ENCODE data around the gene CNTNAP5.

CNTNAP5 gene

GRCh38 chr2:124662946-124663644 is 638.0 kb downstream of the CNTNAP5 start:
- peak; percentile 30 for DNase-seq

GRCh38 chr2:124663645-124663997 is 638.5 kb downstream of the CNTNAP5 start:
- DNase-seq: no peak
- no peaks in the 10 kb centered on the region for H3K27me3 ChIP-seq (ENCODE audit: insufficient read depth, low read depth, severe bottlenecking)
- no peak for TF ChIP-seq CTCF (IDR thresholded peaks at IDR 0.05; ENCODE audit: low read depth, low read length)
- H3K9me3 ChIP-seq (ENCODE audit: severe bottlenecking): peaks cover 6% of the 10 kb centered on the region
- no peak overlapping the region for H3K4me3 ChIP-seq (ENCODE audit: low read depth, low read length)
- H3K36me3 ChIP-seq: no peaks in the 10 kb centered on the region
- peak overlapping the region; percentile 58 for H3K27ac ChIP-seq

More at GRCh38 chr2:124662946-124663644, 638.0 kb downstream of the CNTNAP5 start:
- H3K9me3 ChIP-seq (ENCODE audit: severe bottlenecking): peaks cover 6% of the 10 kb centered on the region
- H3K4me3 ChIP-seq (ENCODE audit: low read depth, low read length): no peak overlapping the region
- H3K27ac ChIP-seq: peak overlapping the region; percentile 58
- TF ChIP-seq CTCF (IDR thresholded peaks at IDR 0.05; ENCODE audit: low read depth, low read length): no peak
- H3K27me3 ChIP-seq (ENCODE audit: insufficient read depth, low read depth, severe bottlenecking): no peaks in the 10 kb centered on the region
- no peaks in the 10 kb centered on the region for H3K36me3 ChIP-seq

GRCh38 chr2:124664363-124664762 is 639.3 kb downstream of the CNTNAP5 start:
- TF ChIP-seq CTCF (IDR thresholded peaks at IDR 0.05; ENCODE audit: low read depth, low read length): no peak
- H3K4me3 ChIP-seq (ENCODE audit: low read depth, low read length): no peak overlapping the region
- no peaks in the 10 kb centered on the region for H3K36me3 ChIP-seq
- peaks cover 6% of the 10 kb centered on the region for H3K9me3 ChIP-seq (ENCODE audit: severe bottlenecking)
- DNase-seq: no peak
- no peak overlapping the region for H3K27ac ChIP-seq
- H3K27me3 ChIP-seq (ENCODE audit: insufficient read depth, low read depth, severe bottlenecking): no peaks in the 10 kb centered on the region

GRCh38 chr2:124666976-124667375 is 641.9 kb downstream of the CNTNAP5 start:
- H3K9me3 ChIP-seq (ENCODE audit: severe bottlenecking): peaks cover 6% of the 10 kb centered on the region
- no peak for TF ChIP-seq CTCF (IDR thresholded peaks at IDR 0.05; ENCODE audit: low read depth, low read length)
- H3K36me3 ChIP-seq: no peaks in the 10 kb centered on the region
- no peak overlapping the region for H3K4me3 ChIP-seq (ENCODE audit: low read depth, low read length)
- no peak for DNase-seq
- no peak overlapping the region for H3K27ac ChIP-seq
- H3K27me3 ChIP-seq (ENCODE audit: insufficient read depth, low read depth, severe bottlenecking): no peaks in the 10 kb centered on the region

- TF ChIP-seq CTCF (IDR thresholded peaks at IDR 0.05; ENCODE audit: low read depth, low read length): no peak
These were observed 643.1 kb downstream of the CNTNAP5 start for GRCh38 chr2:124668161-124668560.

GRCh38 chr2:124670187-124670586 is 645.1 kb downstream of the CNTNAP5 start:
- H3K27ac ChIP-seq: no peak overlapping the region
- no peaks in the 10 kb centered on the region for H3K36me3 ChIP-seq
- H3K4me3 ChIP-seq (ENCODE audit: low read depth, low read length): no peak overlapping the region
- no peak for TF ChIP-seq CTCF (IDR thresholded peaks at IDR 0.05; ENCODE audit: low read depth, low read length)
- no peaks in the 10 kb centered on the region for H3K9me3 ChIP-seq (ENCODE audit: severe bottlenecking)
- H3K27me3 ChIP-seq (ENCODE audit: insufficient read depth, low read depth, severe bottlenecking): no peaks in the 10 kb centered on the region
- no peak for DNase-seq

More at GRCh38 chr2:124668161-124668560, 643.1 kb downstream of the CNTNAP5 start:
- no peaks in the 10 kb centered on the region for H3K27me3 ChIP-seq (ENCODE audit: insufficient read depth, low read depth, severe bottlenecking)
- no peak overlapping the region for H3K4me3 ChIP-seq (ENCODE audit: low read depth, low read length)
- H3K27ac ChIP-seq: no peak overlapping the region
- H3K9me3 ChIP-seq (ENCODE audit: severe bottlenecking): peaks cover 6% of the 10 kb centered on the region
- no peak for DNase-seq
- no peaks in the 10 kb centered on the region for H3K36me3 ChIP-seq
